SHP77 treated with DMSO at 0.1 percent for 48 hours (cell line): ENCODE results near the gene SH3GL3.
A peak's percentile ranks its signal among the peaks of the same experiment; 100 is the strongest.

Source experiments
- DNase-seq: peaks from one replicate; lab custom pipeline; 2025; lab: John Stamatoyannopoulos, UW

Gene SH3GL3

DNA sequence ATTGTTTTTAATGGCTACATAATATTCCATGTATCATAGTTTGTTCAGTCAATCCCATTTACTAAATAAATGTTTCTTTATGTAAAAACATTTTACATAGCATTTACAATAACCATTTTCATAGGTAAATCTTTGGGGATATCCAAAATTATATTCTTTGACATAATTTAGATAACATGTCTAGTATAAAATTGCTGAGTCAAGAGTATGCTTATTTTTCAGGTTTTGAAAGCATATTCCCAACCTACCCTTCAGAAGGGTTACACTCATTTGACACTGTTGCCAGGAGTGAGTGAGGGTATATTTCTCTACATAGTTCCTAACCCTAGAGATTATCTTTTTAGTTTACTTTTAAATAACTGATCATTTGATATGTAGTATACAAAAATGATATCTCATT, 122.2 kb downstream of the SH3GL3 start:
- DNase-seq, result no peak

DNA sequence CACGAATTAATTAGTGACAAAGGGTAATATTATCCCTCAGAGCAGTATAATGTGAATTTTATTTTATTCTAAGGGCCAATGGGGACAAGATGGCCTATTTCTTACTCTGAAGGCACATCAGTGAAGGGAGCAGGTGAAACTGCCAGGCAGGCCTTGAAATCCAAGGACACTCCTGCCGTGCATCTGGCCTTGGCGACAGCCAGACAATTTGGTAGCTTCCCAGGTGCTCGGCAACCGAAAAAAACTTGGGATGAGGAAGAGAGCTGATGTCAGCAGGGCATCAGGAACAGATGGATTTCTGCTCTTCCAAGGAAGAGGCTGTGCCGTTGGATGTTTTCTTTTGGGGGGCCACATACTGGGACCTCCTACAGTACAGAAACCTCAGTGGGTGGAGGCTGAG, 123.6 kb downstream of the SH3GL3 start:
- DNase-seq, result no peak

DNA sequence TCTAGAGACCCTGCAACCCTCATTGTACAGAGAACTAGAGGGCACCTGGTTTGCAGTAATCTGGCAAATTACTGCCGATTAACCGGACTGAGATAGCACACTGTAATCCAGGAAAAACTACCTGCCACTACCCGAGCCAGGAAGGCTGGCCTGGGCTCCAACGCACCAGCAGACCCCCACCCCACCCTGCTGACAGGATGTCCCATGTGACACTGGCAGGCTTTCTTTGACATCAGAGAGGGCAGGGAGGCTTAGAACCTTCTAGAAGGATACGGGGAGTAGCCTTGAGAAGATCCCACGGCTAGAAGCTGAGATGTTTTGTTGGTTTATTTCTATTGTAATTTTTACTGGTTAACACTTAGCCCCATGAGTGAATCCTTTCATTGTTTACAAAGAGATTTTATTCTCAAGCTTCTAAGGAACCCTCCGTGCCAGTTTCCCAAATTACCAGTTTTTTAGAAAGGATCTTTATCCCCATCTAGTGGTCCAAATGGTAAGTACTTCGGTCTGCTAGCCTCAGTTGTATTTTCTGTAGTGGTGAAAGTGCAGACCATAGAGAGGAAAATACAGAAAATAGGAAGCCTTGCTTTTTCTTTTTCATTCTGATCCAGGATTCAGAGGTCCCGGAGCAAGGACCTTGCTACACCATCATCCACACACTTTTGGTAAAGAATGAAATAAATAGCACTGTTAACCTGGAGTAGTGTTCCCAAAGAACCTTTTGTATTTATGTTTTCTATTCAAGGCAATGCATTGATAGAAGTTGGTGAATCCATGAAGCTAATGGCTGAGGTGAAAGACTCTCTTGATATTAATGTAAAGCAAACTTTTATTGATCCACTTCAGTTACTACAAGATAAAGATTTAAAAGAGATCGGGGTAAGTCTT, 124.9 kb downstream of the SH3GL3 start:
- peak; percentile 3 for DNase-seq

DNA sequence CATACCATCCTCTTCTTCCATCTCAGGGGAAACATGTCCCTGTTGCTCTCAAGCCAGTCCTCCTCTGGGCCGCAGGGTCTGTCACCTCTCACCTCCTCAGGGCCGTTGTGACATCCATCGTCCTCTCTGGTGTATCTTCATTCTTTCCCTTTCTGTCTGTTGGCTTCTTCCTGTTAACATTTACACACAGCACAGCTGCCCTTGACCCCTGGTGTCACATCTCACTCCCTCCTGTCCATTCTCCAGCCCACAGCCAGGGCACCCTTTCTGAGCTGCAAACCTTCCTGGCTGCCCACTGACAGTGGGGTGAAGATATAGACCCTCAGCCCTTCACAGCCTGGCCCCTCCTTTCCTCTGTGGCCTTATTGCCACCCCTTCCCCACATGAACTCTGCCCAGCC, 127.2 kb downstream of the SH3GL3 start:
- no peak for DNase-seq

DNA sequence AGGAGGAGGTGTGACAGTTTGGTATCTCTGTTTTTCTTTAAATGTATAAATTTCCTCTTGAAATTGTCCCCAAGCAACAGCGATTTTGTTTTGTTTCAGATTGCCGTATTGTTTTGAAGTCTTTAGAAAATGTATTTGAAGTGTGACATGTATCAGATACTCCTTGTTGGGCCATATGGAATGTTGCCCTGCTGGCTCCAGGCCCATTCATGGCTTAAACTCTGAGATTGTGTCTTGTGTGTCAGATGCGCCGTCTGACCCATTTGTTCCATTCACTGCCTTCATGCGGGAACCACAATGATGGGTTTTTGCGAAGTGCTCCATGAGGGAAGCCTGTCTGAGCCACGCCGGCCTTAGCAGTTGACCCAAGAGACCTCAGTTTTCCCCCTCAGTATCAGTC, 131.6 kb downstream of the SH3GL3 start:
- no peak for DNase-seq

DNA sequence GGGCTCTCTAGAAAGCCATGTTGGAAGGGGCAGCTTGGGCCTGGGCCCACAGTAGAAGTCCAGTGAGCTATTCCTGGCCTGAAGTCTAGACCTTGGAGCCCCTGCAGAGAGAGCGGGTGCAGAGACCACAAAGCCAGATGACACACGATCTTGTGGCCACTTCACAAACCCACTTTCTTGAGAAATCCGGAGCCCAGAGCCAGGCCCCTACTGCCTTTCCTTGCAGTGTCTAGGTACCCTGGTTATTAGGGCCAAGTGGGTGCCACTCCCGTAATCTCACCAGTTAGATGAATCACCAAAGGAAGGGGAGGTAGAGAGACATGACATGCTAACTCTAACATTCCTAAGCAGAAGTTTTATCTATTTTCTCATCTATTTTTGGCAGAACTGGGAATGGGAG, 134.2 kb downstream of the SH3GL3 start:
- DNase-seq, result no peak

DNA sequence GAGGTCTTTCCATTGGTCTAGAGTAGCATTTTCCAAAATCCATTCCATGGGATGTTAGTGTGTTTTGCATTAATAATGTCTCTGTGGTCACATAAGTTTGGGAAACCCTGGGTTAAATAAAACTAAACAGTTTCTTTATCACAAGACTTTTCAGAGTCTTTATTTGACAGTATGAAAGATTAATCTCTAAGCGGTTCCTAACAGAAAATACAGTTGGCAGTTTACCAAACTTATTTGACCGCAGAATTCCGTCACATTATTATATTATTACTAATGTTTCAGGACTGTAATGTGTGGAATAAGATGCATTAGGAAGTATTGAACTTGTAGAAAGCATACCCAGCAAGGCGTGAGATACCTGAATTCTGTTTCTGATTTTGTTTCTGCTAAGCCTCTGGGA, 135.2 kb downstream of the SH3GL3 start:
- no peak for DNase-seq

DNA sequence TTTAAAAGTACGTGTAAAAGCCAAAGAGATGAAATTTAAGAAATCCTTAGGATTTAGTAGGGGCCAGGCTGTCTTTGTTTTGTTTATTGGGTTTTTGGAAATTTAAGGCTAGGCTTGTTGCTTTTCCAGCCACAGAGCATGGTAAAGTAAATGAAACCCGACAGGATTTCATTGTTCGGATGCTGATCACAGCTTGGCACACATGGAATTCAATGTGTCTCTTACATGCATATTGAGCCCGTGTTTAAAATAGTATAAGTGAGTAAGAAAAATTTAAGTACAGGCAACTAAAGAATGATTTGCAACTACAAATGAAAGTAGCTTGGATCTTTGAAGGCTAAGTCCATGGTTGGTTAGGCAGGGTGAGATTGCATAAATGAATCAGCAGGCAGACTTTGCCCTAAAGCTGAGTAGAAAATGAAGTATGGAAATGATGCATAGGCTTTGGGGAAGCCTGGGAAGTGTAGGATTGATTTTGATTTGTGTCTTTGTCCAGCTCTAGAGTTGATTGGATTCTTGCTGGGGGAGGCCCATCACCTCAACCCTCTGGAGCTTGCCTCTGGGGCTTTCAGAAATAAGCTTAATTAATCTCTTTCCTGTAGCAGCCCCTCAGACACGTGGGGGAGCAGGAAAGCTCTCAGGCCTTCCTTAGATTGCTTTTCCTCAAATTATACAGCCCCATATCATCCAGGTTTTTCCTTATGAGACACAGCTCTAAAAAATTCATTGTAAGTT, 138.6 kb downstream of the SH3GL3 start:
- DNase-seq, result no peak

DNA sequence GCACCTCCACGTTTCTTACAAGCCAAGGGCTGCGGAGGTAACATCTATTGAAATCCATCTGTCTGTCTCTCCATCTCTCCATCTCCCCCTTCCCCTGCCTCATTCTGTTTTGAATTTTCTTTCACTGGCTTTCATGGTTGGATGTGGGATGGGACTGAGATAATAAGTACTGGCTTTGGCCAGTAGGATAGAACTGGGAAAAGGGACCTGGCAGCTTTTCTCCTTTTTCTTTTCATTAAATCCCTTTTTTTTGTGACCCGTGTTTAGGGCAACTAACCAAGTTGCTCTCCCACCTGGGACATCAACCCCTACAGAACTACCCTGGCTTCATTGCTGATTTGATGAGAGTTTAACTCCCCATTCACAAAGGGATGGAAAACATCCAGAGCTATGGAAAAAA, 139.9 kb downstream of the SH3GL3 start:
- no peak for DNase-seq

DNA sequence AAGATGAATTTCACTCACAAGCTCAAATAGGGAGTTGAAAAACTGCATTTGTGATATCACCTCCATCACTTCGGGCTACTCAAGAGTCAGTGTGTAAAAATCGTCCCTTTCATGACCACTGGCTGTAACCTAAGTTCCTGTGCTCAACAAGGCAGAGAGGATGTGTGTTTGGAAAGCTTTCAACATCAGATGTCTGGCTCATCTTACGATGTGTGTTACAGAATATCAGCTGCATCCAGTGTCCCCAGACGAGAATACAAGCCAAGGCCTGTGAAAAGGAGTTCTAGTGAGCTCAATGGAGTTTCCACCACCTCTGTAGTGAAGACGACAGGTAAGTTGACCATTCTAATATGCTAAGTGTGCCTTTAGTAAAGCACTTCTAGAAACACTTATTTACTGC, 141.3 kb downstream of the SH3GL3 start:
- DNase-seq, result no peak

DNA sequence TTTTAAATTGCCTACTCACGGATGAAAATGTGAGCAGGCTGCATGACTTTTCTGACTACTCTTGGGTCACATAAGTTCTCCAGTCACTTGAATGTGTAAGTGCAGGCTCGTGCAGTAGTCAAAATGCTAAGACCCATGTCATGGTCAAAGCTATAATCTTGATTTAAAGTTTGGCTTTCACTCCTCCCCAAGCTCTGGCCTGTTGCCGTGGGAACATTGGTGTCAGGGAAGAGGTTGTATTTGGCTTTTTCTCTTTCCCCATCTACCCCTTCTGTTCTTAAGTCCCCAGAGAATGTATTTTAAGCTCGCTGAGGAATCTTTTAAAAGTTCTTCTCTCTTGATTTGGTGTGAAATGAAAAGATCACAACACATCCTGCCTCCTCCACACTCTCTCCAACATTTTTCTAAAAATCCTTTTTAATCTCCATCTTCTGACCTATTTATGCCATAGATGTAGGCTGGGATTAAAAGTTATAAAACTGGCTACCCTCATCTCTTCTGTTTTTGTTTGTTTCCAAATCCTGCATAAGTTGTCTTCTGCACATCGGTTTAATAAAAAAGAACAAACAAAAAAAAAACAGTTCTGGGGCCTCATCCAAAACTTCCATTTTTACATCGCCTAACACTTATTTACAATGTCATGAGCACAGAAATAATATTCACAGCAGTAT, 145.4 kb downstream of the SH3GL3 start:
- DNase-seq, result no peak

DNA sequence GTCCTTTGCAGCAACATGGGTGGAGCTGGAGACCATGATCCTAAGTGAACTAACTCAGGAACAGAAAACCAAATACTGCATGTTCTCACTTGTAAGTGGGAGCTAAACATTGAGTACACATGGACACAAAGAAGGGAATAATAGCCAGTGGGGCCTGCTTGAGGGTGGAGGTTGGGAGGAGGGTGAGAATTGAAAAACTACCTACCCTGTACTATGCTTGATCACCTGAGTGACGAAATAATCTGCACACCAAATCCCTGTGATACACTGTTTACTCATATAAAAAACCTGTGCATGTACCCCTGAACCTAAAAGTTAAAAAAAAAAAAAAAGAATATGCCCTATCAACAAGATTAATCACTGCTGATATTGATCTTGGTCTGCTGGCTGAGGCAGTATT, 148.1 kb downstream of the SH3GL3 start:
- DNase-seq, result no peak

DNA sequence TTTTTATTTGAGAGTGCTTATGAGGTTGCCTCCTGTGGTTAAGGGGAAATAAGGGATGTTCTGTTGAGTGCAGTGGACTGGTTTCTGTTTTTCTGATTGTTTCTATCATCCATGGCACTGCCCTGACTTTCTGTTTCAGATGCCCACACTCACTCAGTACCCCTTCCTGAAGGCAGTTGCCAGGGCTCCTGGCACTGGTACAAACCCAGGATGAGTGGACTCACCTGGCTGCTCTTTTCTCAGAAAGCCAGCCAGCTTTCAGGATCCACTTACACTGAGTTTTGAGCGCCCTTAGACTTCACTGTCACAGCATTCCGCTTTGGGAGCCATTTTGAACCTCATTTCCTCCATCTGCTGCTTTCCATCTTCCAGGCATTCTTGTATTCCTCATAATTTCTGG, 150.9 kb downstream of the SH3GL3 start:
- DNase-seq, result no peak

DNA sequence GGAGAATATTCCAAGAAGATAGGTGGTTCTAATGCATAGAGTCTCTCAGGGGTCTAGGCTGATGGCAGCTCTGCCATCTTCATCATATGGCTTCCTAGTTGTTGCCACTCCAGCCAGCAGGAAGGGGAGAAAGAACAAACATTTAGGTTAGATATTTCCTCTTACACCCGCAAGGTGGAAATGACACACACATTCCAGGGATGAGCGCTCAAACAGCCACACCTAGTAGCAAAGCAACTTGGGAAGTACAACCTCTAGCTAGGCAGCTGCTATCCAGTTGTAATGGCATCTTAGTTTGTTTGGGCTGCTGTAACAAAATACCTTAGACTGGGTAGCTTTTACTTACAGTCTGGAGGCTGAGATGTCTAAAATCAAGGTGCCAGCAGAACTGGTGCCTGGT, 154.9 kb downstream of the SH3GL3 start:
- DNase-seq, result no peak

DNA sequence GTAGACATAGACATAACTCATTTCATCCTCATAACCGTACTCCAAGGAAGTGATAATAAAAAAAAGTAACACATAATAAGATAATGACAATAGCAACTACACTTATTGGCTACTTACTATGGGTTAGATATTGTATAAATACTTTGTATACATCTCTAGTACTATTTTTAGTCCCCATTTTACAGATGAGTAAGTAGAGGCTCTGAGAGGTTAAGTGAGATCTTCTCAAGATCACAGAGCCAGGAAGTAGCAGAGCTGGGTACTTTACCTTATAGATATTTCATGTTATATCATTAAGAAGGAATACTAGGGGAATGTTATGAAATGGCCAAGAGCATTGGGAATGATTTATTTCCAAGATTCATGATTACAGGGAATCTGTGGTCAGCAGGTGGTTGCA, 157.4 kb downstream of the SH3GL3 start:
- no peak for DNase-seq

DNA sequence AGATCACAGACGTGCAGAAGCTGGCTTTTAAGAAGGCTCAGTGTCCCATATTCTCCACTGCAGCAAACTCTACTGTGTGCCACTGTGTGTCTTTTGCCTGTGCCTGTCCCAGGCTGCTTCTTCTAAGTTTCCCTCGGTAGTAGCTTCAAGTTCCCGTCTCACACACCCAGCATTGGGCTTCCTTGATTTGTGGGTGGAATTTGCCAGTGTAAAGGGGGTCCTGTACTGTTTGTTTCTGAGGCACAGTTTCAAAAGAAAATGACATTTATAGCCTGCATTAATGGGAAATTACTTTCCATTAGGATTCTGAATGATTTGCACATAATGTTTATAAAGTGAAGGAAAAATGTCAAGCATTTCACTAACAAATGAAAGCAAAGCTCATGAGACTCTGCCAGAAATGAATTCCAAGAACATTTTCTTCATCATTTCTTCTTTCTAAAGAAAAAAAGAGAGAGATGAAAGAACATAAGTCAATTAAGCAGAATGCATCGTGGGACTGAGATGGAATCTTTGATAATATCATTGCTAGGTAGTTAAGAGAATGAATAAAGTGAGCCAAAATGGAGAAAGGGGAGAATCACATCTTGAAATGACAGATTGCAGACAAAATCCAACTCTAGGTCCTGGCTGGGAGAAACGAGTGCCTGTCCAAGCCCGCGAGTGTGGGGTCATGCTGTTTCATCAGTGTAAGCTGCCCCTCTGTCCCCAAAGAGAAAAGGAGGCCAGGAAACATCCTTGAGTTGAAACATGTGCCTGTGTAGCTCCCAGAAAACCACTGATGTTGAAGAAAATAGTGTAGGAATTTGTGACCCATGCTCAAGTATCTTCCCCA, 158.2 kb downstream of the SH3GL3 start:
- no peak for DNase-seq

DNA sequence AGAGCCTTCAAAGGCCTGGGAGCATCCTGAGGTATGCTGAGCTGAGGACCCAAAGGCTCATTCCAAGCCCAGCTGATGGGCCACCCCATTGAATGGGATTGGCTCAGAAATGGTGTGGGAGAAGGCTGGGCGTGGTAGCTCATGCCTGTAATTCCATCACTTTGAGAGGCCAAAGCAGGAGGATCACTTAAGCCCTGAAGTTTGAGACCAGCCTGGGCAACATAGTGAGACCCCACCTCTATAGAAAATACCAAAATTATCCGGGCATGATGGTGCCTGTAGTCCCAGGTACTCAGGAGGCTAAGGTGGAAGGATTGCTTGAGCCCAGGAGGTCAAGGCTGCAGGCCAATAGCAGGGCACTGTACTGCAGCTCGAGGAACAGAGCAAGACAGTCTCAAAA, 163.0 kb downstream of the SH3GL3 start:
- no peak for DNase-seq

DNA sequence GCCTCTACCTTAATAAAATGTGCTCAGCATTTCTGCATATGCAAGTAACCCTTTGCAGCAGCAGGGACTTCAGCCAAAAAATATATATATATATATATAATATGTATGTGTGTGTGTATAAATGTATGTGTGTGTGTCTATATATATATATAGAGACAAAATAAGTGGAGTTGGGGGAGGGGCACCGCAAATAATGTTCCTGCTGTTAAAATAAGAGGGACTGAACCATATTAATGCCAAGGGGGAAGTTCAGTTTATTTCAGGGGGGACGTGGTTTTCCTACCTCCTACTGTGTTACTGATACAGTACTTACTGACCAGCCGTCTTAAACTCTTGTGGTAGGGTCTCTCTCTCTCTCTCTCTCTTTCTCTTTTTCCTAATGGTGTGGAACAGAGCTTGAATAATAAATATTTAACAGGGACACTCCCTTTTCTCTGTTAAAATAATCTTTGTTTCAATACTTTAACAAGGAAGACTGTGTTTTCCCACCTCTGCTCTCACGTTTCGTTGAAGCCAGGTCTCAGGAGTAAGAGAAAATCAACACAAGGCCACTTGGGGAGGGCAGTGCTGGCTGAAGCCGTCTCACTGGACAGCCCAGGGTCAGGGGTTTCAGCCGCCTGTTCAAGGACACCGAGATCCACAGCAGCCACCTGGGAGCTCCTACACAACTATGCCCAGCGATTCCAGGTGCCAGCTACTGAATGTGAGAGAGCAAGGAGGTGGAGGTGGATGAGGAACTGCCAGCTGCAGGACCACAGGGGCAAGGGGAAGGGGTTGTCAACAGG, 164.0 kb downstream of the SH3GL3 start:
- DNase-seq, result no peak

DNA sequence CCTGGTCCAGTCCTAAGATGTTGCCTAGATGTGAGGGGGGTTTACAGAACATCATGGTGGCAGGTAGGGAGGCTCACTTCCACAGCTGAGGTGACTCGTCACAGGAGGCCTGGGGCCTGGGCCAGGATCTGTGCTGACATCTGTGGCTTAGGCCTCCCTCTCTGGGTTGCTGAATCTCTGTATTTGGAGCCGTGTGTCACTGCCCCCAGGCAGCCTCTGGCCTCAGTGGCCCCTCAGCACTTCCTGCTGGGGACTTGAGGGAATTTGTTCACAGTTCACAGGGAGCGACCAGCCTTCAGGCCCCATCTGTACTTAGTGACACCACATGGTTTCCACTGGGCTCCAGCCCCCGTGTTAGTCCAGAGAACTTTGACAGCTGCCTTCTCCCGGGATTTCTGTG, 165.1 kb downstream of the SH3GL3 start:
- DNase-seq, result no peak

DNA sequence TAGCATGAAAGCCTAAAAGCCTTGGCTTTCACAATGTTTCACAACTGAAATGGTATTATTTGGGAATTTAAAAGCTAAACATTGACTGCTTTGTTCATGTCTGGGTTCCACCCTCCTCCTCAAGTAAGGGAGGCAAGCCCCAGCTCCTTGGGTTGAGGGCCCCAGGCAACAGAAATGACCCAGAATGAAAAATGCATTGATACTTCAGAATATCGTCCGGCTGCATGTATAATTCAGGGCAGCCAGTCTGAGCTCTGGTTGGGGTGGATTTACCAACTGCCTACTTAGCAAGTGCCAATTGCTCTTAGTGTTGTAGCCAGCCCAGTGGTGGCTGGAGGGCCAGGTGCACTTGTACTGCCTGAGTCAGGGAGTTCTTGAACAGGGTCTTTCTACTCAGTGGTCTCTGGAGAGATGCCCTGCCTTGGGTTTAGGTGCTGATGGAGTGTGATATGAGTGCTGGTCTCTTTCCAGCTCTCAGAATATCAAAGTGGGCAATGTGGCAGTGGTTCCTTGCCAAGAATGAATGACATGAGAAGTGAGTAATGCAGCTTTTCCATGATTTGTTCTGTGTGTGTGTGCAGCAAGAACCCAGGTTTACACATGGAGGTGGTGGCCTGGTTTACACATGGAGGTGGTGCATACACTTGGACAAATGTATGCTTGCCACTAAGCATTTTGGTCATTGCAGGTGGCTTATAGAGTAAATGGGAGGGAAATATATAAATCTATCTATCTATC, 165.9 kb downstream of the SH3GL3 start:
- DNase-seq, result no peak

DNA sequence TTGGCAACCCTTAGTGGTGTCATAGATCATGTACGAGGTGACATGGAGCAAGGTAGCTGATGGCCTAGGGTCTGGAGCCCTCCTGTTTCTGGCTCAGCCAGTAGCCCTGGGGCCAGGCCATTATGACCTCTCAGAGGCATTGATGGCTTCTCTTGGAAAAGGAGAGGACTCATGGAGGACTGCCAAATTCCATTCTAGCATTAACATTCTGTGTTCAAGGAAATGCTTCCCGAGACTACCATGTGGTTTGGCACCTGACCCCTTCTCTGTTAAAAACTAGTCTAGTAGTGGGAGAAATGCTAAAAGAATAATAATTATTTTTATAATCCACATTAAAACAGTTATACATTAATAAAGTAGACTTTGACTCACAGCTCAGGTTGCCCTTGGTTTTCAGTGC, 166.6 kb downstream of the SH3GL3 start:
- no peak for DNase-seq
